GM12878 (cell line): ENCODE results near the gene STARD10. TPM values are rescaled to one million over a fixed set of nuclear protein-coding genes. Genes with fewer than 3 reads are reported as not detected.

Source experiments
- ATAC-seq: fragments of 200-7000 bp; cut with Tn5 transposase; 3 replicates; pipeline ENCODE4 v1.9.1; 2020; ENCODE audit warnings: mild to moderate bottlenecking, moderate library complexity
- BruUV-seq: library from RNA; stranded (reverse); fragments of 400-500 nt; replicated peaks from 2 replicates; lab custom pipeline; 2021; lab: Mats Ljungman, UMichigan
- CTCF ChIA-PET: fragments of 300-600 bp; sonication (Branson Sonifier 250); formaldehyde crosslinking; extraction: SDS; loops from one replicate; lab custom pipeline; 2021; ENCODE audit warnings: inconsistent platforms; lab: Yijun Ruan, JAX
- POLR2A ChIA-PET: fragments of 350-600 bp; formaldehyde crosslinking; extraction: SDS; loops from one replicate; lab custom pipeline; 2021; ENCODE audit warnings: inconsistent platforms; lab: Charles Lee
- RAD21 ChIA-PET: fragments of 300-600 bp; sonication (Branson Sonifier 250); formaldehyde crosslinking; loops from one replicate; lab custom pipeline; 2023; ENCODE audit warnings: antibody characterized with exemption; ENCODE audit not compliant: unreplicated experiment; lab: Charles Lee
- SMC1A ChIA-PET: fragments of 300-600 bp; sonication (Branson Sonifier 250); formaldehyde crosslinking; loops from one replicate; lab custom pipeline; 2023; ENCODE audit not compliant: unreplicated experiment, uncharacterized antibody; lab: Charles Lee
- DNase-seq: peaks from one replicate; pipeline ENCODE4 v3.0.0-alpha.2; 2011; ENCODE audit warnings: low read depth, low spot score
- FAIRE-seq: peaks from 3 replicates; lab custom pipeline; 2011; peaks lifted over from hg19 to GRCh38; lab: Jason Lieb, UNC
- H2AFZ ChIP-seq: 2 replicates; pipeline ENCODE4 v1.6.0; 2011; ENCODE audit warnings: low read depth, low read length, control low read depth; ENCODE audit not compliant: control insufficient read depth
- H3K27ac ChIP-seq: 2 replicates; pipeline ENCODE4 v1.5.1; 2011; ENCODE audit warnings: control low read depth; ENCODE audit not compliant: control insufficient read depth, insufficient read depth
- H3K27me3 ChIP-seq, 2 experiments: replicated peaks in 1 of 2; 2 replicates each; pipeline versions ENCODE4 v1.6.0 to v1.6.1; 2011; ENCODE audit warnings: low read length in 1 of 2; ENCODE audit not compliant: control insufficient read depth in 2 of 2, insufficient read depth in 2 of 2
- H3K36me3 ChIP-seq, 2 experiments: 2 replicates each; pipeline ENCODE4 v1.5.1; 2011; ENCODE audit warnings: low read length in 1 of 2; ENCODE audit not compliant: control insufficient read depth in 2 of 2, insufficient read depth in 2 of 2
- H3K4me1 ChIP-seq: 2 replicates; pipeline ENCODE4 v1.6.1; 2011; ENCODE audit warnings: mild to moderate bottlenecking, low read length, moderate library complexity, mixed read lengths; ENCODE audit not compliant: control insufficient read depth, insufficient read depth
- H3K4me2 ChIP-seq: 2 replicates; pipeline ENCODE4 v1.6.0; 2011; ENCODE audit warnings: control low read depth; ENCODE audit not compliant: control insufficient read depth, insufficient read depth
- H3K4me3 ChIP-seq: fragments of 200-600 bp; sonication (generic); 2 replicates; pipeline ENCODE4 v1.5.1; 2016
- H3K79me2 ChIP-seq: 2 replicates; pipeline ENCODE4 v1.6.0; 2011; ENCODE audit warnings: low read length; ENCODE audit not compliant: control insufficient read depth, insufficient read depth
- H3K9ac ChIP-seq: 2 replicates; pipeline ENCODE4 v1.8.0; 2011; ENCODE audit warnings: low read length, control low read depth, mixed read lengths; ENCODE audit not compliant: control insufficient read depth, insufficient read depth
- H3K9me3 ChIP-seq: replicated peaks from 3 replicates; pipeline ENCODE4 v1.5.1; 2011; ENCODE audit warnings: mild to moderate bottlenecking, low read length; ENCODE audit not compliant: control insufficient read depth, insufficient read depth
- H4K20me1 ChIP-seq: 2 replicates; pipeline ENCODE4 v1.6.0; 2011; ENCODE audit not compliant: control insufficient read depth, insufficient read depth
- ATF2 ChIP-seq: IDR thresholded peaks from 2 replicates; pipeline ENCODE4 v1.6.1; 2012; ENCODE audit warnings: low read length, inconsistent platforms
- BHLHE40 ChIP-seq, 2 experiments: fragments of 450-650 bp in 1 of 2; IDR thresholded peaks; 2 replicates each; pipeline ENCODE4 v1.6.1; 2011 to 2017; ENCODE audit warnings: low read depth in 2 of 2, borderline replicate concordance in 1 of 2, improper control_type of control experiment in 1 of 2, low read length in 1 of 2, mild to moderate bottlenecking in 1 of 2
- BRCA1 ChIP-seq: IDR thresholded peaks from 2 replicates; pipeline ENCODE4 v1.6.1; 2011; ENCODE audit warnings: low read depth, low read length, improper control_type of control experiment
- ETV6 ChIP-seq, 2 experiments: fragments of 450-650 bp in 1 of 2; IDR thresholded peaks in 1 of 2; conservative IDR thresholded peaks in 1 of 2; 2 replicates each; pipeline ENCODE4 v1.6.1; 2014; ENCODE audit warnings: antibody characterized with exemption in 1 of 2, borderline replicate concordance in 1 of 2, low read depth in 1 of 2, mild to moderate bottlenecking in 1 of 2, moderate library complexity in 1 of 2
- IKZF2 ChIP-seq, 2 experiments: fragments of 450-650 bp; IDR thresholded peaks; 2 replicates each; pipeline ENCODE4 v1.6.1; 2017; ENCODE audit warnings: mild to moderate bottlenecking in 2 of 2, moderate library complexity in 2 of 2
- MTA2 ChIP-seq: fragments of 450-650 bp; IDR thresholded peaks from 2 replicates; pipeline ENCODE4 v1.6.1; 2016; ENCODE audit warnings: low read depth, mild to moderate bottlenecking, moderate library complexity
- NFXL1 ChIP-seq: fragments of 450-650 bp; IDR thresholded peaks from 2 replicates; pipeline ENCODE4 v1.6.1; 2017; ENCODE audit warnings: antibody characterized with exemption, mild to moderate bottlenecking, borderline replicate concordance
- PAX5 ChIP-seq: IDR thresholded peaks from 2 replicates; pipeline ENCODE4 v1.6.1; 2011; ENCODE audit warnings: low read depth, low read length, borderline replicate concordance
- PKNOX1 ChIP-seq: fragments of 450-650 bp; IDR thresholded peaks from 2 replicates; pipeline ENCODE4 v1.6.1; 2016; ENCODE audit warnings: mild to moderate bottlenecking
- POLR2A ChIP-seq: IDR thresholded peaks from 2 replicates; pipeline ENCODE4 v1.6.1; 2011; ENCODE audit warnings: low read depth, mild to moderate bottlenecking, low read length
- POLR2AphosphoS5 ChIP-seq: IDR thresholded peaks from 2 replicates; pipeline ENCODE4 v1.6.1; 2011; ENCODE audit warnings: mild to moderate bottlenecking, low read length, inconsistent platforms
- RB1 ChIP-seq: fragments of 450-650 bp; formaldehyde crosslinking; IDR thresholded peaks from 2 replicates; pipeline ENCODE4 v1.6.1; 2017; ENCODE audit warnings: mild to moderate bottlenecking, borderline replicate concordance
- TCF3 ChIP-seq: IDR thresholded peaks from 2 replicates; pipeline ENCODE4 v1.6.1; 2012; ENCODE audit warnings: low read depth, mild to moderate bottlenecking, low read length, borderline replicate concordance; ENCODE audit not compliant: insufficient read depth
- ZNF384 ChIP-seq: IDR thresholded peaks from 2 replicates; pipeline ENCODE4 v1.6.1; 2012; ENCODE audit warnings: low read depth, mild to moderate bottlenecking, low read length, improper control_type of control experiment, borderline replicate concordance
- WGBS: methylation state at CpG from one replicate; pipeline ENCODE4 v1.1.6; 2016; ENCODE audit warnings: low lambda C conversion rate; ENCODE audit not compliant: insufficient replicate concordance, insufficient coverage; ENCODE audit errors: missing lambda C conversion rate; 5-methylcytosine and 5-hydroxymethylcytosine counted together
- in situ Hi-C: fragments of 300-500 bp; cut with MboI; formaldehyde crosslinking; loops from 9 replicates; pipeline ENCODE4 v1.14.3; 2018; ENCODE audit warnings: mixed read lengths
- intact Hi-C: fragments of 100-400 bp; cut with micrococcal nuclease; formaldehyde crosslinking; loops from one replicate; pipeline ENCODE4 v1.14.2; 2022; ENCODE audit not compliant: unreplicated experiment
- polyA plus RNA-seq, 11 experiments: library from polyadenylated mRNA; depleted of rRNA in 4 of 11; unstranded in 6 of 11; stranded (reverse) in 5 of 11; fragments of >200 nt; fragmentation: Nextera tagmentation in 4 of 11; fragmentation: Illumina TruSeq in 1 of 11; extraction: Ambion mirVana in 4 of 11; extraction: Trizol in 1 of 11; gene quantifications; 1 replicate in 1 of 11; 2 replicates in 10 of 11; pipeline versions ENCODE4 v1.2.1 to v1.2.3, GENCODE V29; 2011 to 2016; ENCODE audit warnings: inconsistent platforms in 2 of 11, missing spikeins in 2 of 11, low read depth in 1 of 11
- total RNA-seq, 4 experiments: library from RNA; depleted of rRNA in 3 of 4; stranded (reverse); fragments of >200 nt in 3 of 4; fragmentation: Illumina TruSeq in 1 of 4; extraction: Trizol in 1 of 4; gene quantifications; 2 replicates each; pipeline versions ENCODE4 v1.2.1 to v1.2.3, GENCODE V29; 2013 to 2021

STARD10 gene
- total and polyA plus RNA-seq, 10 of the 15 experiments (the other 5 are each of a cell fraction or from before 2014, with no cell fraction given), result 0.15 to 43.2 (median 23.1) TPM

GRCh38 chr11:72820439-72821139 lies 26.7 kb upstream of the STARD10 start:
- Histone ChIP-seq H4K20me1 (no peaks in the 10 kb centered on the region), H3K36me3 (peaks cover 12 to 22% of the 10 kb centered on the region in 2 experiments; a peak in 3 of 4 replicates), H3K4me2 (no peak overlapping the region), H3K27me3 (no peaks in the 10 kb centered on the region), H3K27ac (no peak overlapping the region), H3K79me2 (peaks cover 11% of the 10 kb centered on the region), H3K9me3 (no peaks in the 10 kb centered on the region; the same call in 2 of the 3 replicates), H2AFZ (no peak overlapping the region), H3K4me3 (no peak overlapping the region), H3K4me1 (peaks cover 24% of the 10 kb centered on the region), H3K9ac (no peak overlapping the region)
- ATAC-seq (no peak), DNase-seq (no peak), FAIRE-seq (no peak)
- ChIA-PET CTCF (interaction anchor here (2.1 kb wide), 1 partner anchor 26 kb away, joined by 5 read pairs; the partner anchor contains the start of gene STARD10), RAD21 (no interaction called here), SMC1A (no interaction called here), POLR2A (no interaction called here)
- WGBS, result 95% methylated on average over 15 of the region's 15 CpGs
- BruUV-seq, result no TSS peak
- in situ Hi-C loops (no loop called here), intact Hi-C loops (no loop called here)
- TF ChIP-seq POLR2A (peak; percentile 61; the same call in 1 of the 2 replicates), BRCA1 (no peak)

GRCh38 chr11:72818971-72819370 lies 25.1 kb upstream of the STARD10 start:
- ChIA-PET POLR2A (interaction anchor here (0.5 to 1.3 kb wide), 3 partner anchors 25 to 426 kb away, joined by 3 to 4 read pairs (median 3); no protein-coding TSS in a partner anchor), RAD21 (no interaction called here), SMC1A (interaction anchor here (1.0 kb wide), 1 partner anchor 12 kb away, joined by 3 read pairs; no protein-coding TSS in a partner anchor), CTCF (interaction anchor here (0.7 to 2.1 kb wide), 5 partner anchors 11 to 367 kb away, joined by 3 to 5 read pairs (median 3); partner anchors contain the start of gene STARD10)
- Histone ChIP-seq H3K4me2 (no peak overlapping the region), H3K9me3 (no peaks in the 10 kb centered on the region), H3K27me3 (no peaks in the 10 kb centered on the region), H3K9ac (no peak overlapping the region), H3K79me2 (peaks cover 25% of the 10 kb centered on the region), H3K27ac (no peak overlapping the region), H3K36me3 (peaks cover 9 to 18% of the 10 kb centered on the region in 2 experiments; a peak in 3 of 4 replicates), H4K20me1 (no peaks in the 10 kb centered on the region), H3K4me1 (peaks cover 24% of the 10 kb centered on the region), H3K4me3 (no peak overlapping the region), H2AFZ (no peak overlapping the region)
- no peak for ATAC-seq
- 75% methylated on average over 4 of the region's 4 CpGs for WGBS
- no TSS peak for BruUV-seq
- intact Hi-C loops, result loop anchor here (10.0 kb wide), 1 partner anchor 234 kb away; no protein-coding TSS in a partner anchor
- DNase-seq, result no peak
- in situ Hi-C loops, result no loop called here
- no peak for FAIRE-seq
- TF ChIP-seq ZNF384 (no peak), RB1 (no peak), ETV6 (conservative IDR thresholded peaks at IDR 0.05 in 1 of 2, IDR thresholded peaks at IDR 0.05 in 1 of 2; ENCODE audit: borderline replicate concordance in 1 of 2, low read depth in 1 of 2) (no peak), MTA2 (no peak), PAX5 (no peak), NFXL1 (no peak), ATF2 (no peak), TCF3 (no peak), PKNOX1 (no peak), POLR2AphosphoS5 (no peak), IKZF2 (IDR thresholded peaks at IDR 0.05) (no peak), BHLHE40 (IDR thresholded peaks at IDR 0.05; ENCODE audit: borderline replicate concordance in 1 of 2, low read depth in 2 of 2, low read length in 1 of 2) (no peak)
